ENCODE data around the gene EIF2AK3.

DNA sequence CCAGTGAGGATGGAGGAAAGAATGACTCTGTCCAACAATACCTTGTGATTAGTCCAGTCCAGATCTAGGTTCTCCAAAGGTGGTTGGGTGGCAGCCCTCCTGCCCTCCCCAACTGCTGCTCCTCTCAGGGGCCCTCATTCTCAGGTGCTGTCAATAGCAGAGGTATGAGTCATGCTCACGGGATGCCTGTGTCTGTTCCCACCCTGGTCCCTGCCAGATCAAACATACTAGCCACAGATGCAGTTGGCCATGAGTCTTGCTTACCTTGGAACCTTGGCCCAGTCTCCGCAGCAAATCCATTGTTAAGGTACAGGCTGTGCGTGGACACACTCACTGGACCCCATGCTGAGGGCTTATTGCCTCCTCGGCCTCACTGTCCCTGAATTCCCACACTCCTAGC is 39.3 kb upstream of the EIF2AK3 start:
- TF ChIP-seq, protein P1, sequence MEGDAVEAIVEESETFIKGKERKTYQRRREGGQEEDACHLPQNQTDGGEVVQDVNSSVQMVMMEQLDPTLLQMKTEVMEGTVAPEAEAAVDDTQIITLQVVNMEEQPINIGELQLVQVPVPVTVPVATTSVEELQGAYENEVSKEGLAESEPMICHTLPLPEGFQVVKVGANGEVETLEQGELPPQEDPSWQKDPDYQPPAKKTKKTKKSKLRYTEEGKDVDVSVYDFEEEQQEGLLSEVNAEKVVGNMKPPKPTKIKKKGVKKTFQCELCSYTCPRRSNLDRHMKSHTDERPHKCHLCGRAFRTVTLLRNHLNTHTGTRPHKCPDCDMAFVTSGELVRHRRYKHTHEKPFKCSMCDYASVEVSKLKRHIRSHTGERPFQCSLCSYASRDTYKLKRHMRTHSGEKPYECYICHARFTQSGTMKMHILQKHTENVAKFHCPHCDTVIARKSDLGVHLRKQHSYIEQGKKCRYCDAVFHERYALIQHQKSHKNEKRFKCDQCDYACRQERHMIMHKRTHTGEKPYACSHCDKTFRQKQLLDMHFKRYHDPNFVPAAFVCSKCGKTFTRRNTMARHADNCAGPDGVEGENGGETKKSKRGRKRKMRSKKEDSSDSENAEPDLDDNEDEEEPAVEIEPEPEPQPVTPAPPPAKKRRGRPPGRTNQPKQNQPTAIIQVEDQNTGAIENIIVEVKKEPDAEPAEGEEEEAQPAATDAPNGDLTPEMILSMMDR (IDR thresholded peaks at IDR 0.05; ENCODE audit: low read length): no peak
- no peak for TF ChIP-seq EZH2 (IDR thresholded peaks at IDR 0.05; ENCODE audit: borderline replicate concordance, low read length)

All from OCI-LY1 (cell line).